GM19438 (cell line): ENCODE results near the gene ERMN.
A peak's percentile ranks its signal among the peaks of the same experiment; 100 is the strongest.

Experiments
- ATAC-seq: cut with Tn5 transposase; IDR thresholded peaks from one replicate; pipeline ENCODE4 v1.9.1; 2021; ENCODE audit warnings: low read depth; ENCODE audit not compliant: unreplicated experiment

ERMN gene

DNA sequence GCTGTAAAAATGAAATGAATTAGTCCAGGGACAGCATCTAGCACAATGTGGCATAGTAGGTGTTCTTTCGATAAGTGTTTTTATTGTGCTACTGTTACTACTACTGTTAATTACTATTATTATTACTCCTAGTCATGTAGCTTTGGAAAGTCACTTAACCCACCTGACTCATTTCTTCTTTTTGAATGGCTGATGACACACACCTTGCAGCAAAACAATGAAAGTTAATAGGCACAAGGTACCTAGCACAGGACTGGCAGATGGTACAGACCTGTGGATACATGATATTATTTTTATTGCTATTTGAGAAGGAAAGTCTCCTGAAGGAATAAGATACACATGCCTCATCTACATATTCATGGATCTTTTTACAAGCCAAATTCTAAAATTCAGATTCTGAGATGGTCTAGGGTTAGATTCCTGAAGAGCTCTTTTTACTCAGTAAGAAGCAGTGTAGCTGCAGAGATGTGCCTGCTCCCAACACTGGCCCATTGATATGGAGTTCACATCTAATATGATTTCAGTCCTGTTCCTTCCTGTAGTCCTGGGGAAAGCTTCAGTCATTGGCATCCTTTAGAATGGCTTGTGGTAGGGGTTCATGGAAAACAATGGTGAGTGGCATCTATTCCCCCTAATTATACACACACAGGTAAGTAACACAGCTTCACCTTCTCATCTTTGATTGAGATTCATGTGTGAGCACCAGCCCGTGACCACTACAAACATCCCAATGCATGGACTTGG lies 7.9 kb upstream of the ERMN start:
- ATAC-seq: no peak

DNA sequence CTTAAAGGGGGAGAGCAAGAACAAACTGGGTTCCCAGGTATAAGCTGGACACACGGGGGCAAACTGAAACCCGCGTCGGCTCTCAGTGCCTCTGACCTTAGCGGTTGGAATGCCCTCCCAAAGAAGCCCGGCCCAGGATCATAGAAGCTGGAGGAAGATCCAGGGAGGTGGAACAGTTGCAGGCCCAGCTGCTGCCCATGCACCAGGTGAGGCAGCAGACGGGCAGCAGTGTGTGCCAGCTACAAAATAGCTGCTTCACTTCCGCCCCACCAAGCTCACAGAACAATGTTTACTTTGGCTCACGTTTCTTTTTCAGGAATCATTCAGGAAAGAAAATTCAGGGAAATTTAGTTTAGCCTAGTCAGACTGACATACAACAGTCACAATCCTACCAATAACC lies 3.9 kb upstream of the ERMN start:
- no peak for ATAC-seq

- peak; percentile 99 for ATAC-seq
Measured at GRCh38 chr2:157327621-157328500, 2.2 kb upstream of the ERMN start.

DNA sequence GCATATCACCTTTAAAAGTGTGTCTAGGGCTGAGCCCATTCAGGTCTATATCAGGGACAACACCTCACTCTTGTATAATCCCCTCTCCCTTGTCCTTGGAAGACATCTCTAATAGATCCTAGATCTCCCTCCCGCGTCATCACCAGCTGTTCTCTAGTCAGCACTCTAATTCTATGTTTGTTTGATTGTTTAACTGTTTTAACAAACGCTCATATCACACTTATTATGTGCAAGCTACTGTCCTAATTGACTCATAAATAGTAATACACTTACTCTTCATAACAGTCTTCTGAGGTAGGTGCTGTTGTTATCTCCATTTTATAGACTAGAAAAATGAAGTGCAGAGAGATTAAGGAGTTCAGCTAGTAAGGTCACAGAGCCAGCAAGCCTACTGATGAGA lies 1.6 kb upstream of the ERMN start:
- ATAC-seq: peak; percentile 21

- ATAC-seq: no peak
Measured at GRCh38 chr2:157326698-157327097, 1.1 kb upstream of the ERMN start.

DNA sequence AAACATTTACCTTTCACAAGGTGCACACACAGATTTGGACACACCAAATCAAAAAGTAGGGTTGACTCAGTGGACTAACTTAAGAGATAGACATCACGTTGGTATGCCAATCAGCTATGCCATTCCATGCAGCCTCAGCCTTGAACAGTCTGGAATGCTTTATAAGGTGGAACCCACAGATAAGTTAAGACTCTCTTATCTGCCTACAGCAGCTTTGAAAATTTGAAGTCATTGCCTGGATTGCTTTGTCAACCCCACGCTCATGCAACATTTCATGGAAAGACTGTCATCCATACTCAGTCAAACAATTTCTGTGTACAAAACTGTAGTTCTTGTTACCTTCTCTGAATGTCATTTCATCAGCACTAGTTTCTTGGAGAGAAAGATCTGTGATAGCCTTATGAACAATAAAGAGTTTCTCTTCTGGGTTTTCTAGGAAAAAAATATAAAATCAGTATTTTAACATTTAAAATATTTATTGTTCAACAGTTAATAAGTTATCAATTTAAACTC lies 1.2 kb downstream of the ERMN start:
- ATAC-seq: no peak

GRCh38 chr2:157322432-157322831 lies 3.2 kb downstream of the ERMN start:
- no peak for ATAC-seq

GRCh38 chr2:157321466-157321865 lies 4.2 kb downstream of the ERMN start:
- no peak for ATAC-seq

DNA sequence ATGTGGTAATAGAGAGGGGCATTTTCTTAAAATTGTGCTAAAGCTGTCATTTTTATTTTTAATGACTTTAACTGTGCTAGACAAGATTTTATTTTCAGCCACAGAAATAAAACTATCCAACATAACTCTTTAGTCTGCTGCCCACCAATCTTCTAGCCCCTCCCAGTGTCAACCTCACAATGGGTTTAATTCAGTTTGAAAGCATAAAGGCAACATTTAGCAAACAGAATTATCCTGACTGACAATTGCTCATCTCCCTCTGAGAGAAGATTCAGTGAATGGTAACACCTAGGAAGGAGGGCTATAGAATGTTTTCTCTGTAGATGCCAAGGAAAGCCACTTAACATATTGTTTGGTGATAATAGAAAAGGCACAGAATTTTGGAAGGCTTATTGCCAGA lies 5.2 kb downstream of the ERMN start:
- no peak for ATAC-seq

DNA sequence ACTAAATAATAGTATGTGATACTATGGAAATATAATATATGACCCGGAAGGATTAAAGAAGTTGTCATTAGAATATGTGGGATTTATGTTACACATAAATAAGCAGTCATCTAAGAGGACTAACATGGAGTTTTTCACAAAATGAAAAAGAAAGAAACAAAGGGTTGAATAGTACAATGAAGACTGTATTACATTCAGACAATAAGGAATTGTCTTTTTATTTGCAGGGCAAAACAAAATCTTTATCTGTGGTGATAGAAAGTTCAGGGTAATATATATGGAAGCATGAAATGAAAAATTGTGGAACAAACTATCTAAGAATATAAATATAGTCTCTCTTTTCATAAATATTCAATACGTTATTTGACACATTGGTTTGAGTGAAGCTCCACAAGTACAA lies 5.8 kb downstream of the ERMN start:
- ATAC-seq: no peak

GRCh38 chr2:157318884-157319283 lies 6.7 kb downstream of the ERMN start:
- no peak for ATAC-seq

- no peak for ATAC-seq
Measured at GRCh38 chr2:157315901-157316300, 9.7 kb downstream of the ERMN start.

DNA sequence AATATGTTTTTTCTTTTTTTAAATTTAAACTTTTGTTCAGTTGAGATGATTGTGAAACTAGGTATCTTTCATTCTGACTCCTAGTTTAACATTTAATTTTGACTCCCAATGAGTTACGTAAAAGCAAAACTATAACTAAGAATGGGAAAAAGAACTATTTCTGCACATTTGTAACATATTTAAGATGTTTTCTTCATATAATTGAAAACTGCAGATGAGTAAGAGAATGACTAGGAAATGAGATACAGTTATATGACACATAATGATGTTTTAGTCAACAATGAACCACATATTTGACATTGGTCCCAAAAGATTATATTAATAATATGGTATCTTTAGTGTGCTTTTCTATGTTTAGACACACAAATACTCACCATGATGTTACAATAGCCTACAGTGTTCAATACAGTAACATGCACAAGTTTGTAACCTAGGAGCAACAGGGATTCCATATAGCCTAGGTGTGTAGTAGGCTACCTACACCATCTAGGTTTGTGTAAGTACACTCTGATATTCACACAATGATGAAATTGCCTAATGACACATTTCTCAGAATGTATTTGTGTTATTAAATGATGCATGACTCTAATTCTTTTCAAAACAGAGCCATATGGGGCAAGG lies 12.6 kb downstream of the ERMN start:
- no peak for ATAC-seq

DNA sequence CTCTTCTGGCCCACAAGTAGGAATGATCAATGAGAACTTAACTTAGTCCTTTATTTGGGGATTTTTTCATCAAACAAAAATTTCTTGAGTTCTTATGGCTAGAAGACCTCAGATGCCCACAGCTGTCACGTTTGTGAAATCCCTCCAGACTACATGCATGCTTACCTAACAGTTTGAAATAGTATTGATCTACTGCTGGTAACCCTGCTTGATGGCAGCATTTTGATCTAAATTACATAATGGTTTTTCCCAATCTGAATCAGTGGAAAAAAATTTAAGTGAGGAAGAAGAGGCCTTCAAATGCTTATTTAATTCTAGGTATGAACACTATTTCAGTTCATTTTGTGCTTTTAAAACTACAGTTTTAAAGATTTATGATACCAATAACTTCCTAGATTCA lies 13.9 kb downstream of the ERMN start:
- ATAC-seq: no peak

GRCh38 chr2:157309878-157310277 lies 15.7 kb downstream of the ERMN start:
- no peak for ATAC-seq

GRCh38 chr2:157307021-157307420 lies 18.6 kb downstream of the ERMN start:
- ATAC-seq: no peak

DNA sequence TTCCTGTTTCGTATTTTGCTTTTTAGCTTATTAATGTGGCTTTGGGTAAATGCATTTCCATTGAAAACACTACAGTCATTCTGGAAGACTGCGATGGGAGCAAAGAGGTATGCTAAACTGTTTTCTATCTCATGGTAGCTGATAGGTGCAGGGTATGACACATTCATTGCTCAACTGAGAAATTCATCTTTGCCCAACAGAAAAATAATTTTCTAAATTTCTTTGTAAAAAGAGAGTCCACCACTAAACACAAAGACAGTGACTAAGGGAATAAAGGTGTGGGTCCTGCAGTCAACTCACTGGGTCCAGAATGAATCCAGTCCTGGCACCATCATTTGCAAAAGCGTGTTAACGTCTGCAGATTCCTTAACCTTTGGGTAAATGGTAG lies 19.9 kb downstream of the ERMN start:
- no peak for ATAC-seq

GRCh38 chr2:157304811-157305722 lies 20.6 kb downstream of the ERMN start:
- no peak for ATAC-seq

DNA sequence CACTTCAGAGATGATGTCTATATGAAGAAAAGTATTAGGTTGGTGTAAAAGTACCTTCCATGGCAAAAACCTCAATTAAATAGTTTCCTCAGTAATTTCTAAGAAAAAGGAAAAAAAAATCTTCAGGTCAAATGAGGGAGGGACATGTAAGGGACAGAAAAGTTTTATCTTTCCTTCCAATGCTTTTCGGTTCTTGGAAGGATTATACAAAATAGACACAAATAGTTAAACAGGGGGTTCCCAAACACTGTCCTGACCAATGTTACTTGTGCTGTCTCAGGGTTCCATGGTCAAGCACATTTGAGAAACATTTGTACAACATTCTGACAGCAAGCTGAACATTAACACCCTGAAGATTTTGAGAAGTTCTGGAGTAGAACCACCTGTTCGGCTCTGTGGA lies 22.0 kb downstream of the ERMN start:
- ATAC-seq: no peak

- ATAC-seq: peak; percentile 69
Measured at GRCh38 chr2:157302492-157303099, 23.0 kb downstream of the ERMN start.
